Measurements from ENCODE around the gene AURKAIP1. TPM values are rescaled to one million over a fixed set of nuclear protein-coding genes. Genes with fewer than 3 reads are reported as not detected.

The AURKAIP1 gene
- total and polyA plus RNA-seq, 2 experiments from 2014 or later, result 118 to 218 TPM

- Histone ChIP-seq H2AFZ (no peak overlapping the region), H3K4me1 (ENCODE audit: insufficient read depth) (no peaks in the 10 kb centered on the region), H3K79me2 (ENCODE audit: insufficient read depth) (peaks cover 18% of the 10 kb centered on the region; the same call in 1 of the 2 replicates), H3K27ac (no peak overlapping the region), H3K9ac (no peak overlapping the region), H3K27me3 (replicated peaks; ENCODE audit: insufficient read depth) (no peaks in the 10 kb centered on the region), H3K9me3 (ENCODE audit: low read depth) (no peaks in the 10 kb centered on the region), H3K4me2 (ENCODE audit: unreplicated experiment) (no peak overlapping the region), H4K20me1 (ENCODE audit: insufficient read depth) (no peaks in the 10 kb centered on the region), H3K4me3 (no peak overlapping the region), H3K36me3 (ENCODE audit: low read depth) (no peaks in the 10 kb centered on the region; the same call in 1 of the 2 replicates), H3K9me2 (ENCODE audit: insufficient read depth) (no peaks in the 10 kb centered on the region), H3F3A (ENCODE audit: insufficient read depth) (no peaks in the 10 kb centered on the region)
- WGBS, 2 experiments (ENCODE audit: low coverage in 1 of 2, low lambda C conversion rate in 2 of 2, missing lambda C conversion rate in 2 of 2), result 94 to 95% methylated on average over 7 to 18 of the region's 18 CpGs
- TF ChIP-seq EZH2phosphoT487 (IDR thresholded peaks at IDR 0.05; ENCODE audit: insufficient read depth, low read depth) (no peak), EZH2 (IDR thresholded peaks at IDR 0.05; ENCODE audit: insufficient read depth, poor library complexity, severe bottlenecking) (no peak)
- in situ Hi-C loops (cut with MboI), result no loop called here
- no peak for DNase-seq
Measured at GRCh38 chr1:1337793-1338147, 37.2 kb downstream of the AURKAIP1 start.

- no peaks in the 10 kb centered on the region for H3K27me3 ChIP-seq (replicated peaks; ENCODE audit: insufficient read depth)
- no peaks in the 10 kb centered on the region for H4K20me1 ChIP-seq (ENCODE audit: insufficient read depth)
- no peak for DNase-seq
- H2AFZ ChIP-seq, result no peak overlapping the region
- H3K4me3 ChIP-seq, result no peak overlapping the region
- H3F3A ChIP-seq (ENCODE audit: insufficient read depth), result no peaks in the 10 kb centered on the region
- 95 to 96% methylated on average over 26 to 31 of the region's 32 CpGs for WGBS, 2 experiments (ENCODE audit: low coverage in 1 of 2, low lambda C conversion rate in 2 of 2, missing lambda C conversion rate in 2 of 2)
- no peak overlapping the region for H3K9ac ChIP-seq
- no peaks in the 10 kb centered on the region; the same call in 1 of the 2 replicates for H3K36me3 ChIP-seq (ENCODE audit: low read depth)
- H3K27ac ChIP-seq, result no peak overlapping the region
- no peaks in the 10 kb centered on the region for H3K9me3 ChIP-seq (ENCODE audit: low read depth)
- TF ChIP-seq EZH2phosphoT487 (IDR thresholded peaks at IDR 0.05; ENCODE audit: insufficient read depth, low read depth), result no peak
- no peak for TF ChIP-seq EZH2 (IDR thresholded peaks at IDR 0.05; ENCODE audit: insufficient read depth, poor library complexity, severe bottlenecking)
- H3K9me2 ChIP-seq (ENCODE audit: insufficient read depth), result no peaks in the 10 kb centered on the region
- peaks cover 13% of the 10 kb centered on the region; the same call in 1 of the 2 replicates for H3K79me2 ChIP-seq (ENCODE audit: insufficient read depth)
- in situ Hi-C loops (cut with MboI), result no loop called here
- H3K4me2 ChIP-seq (ENCODE audit: unreplicated experiment), result no peak overlapping the region
- no peaks in the 10 kb centered on the region for H3K4me1 ChIP-seq (ENCODE audit: insufficient read depth)
Measured at GRCh38 chr1:1336931-1337792, 37.8 kb downstream of the AURKAIP1 start.

- DNase-seq, result no peak
- 96 to 97% methylated on average over 17 to 26 of the region's 26 CpGs for WGBS, 2 experiments (ENCODE audit: low coverage in 1 of 2, low lambda C conversion rate in 2 of 2, missing lambda C conversion rate in 2 of 2)
- Histone ChIP-seq H3K9me3 (ENCODE audit: low read depth) (no peaks in the 10 kb centered on the region), H4K20me1 (ENCODE audit: insufficient read depth) (no peaks in the 10 kb centered on the region), H3F3A (ENCODE audit: insufficient read depth) (no peaks in the 10 kb centered on the region), H3K36me3 (ENCODE audit: low read depth) (no peaks in the 10 kb centered on the region; the same call in 1 of the 2 replicates), H3K9ac (no peak overlapping the region), H3K79me2 (ENCODE audit: insufficient read depth) (peaks cover 8% of the 10 kb centered on the region; the same call in 1 of the 2 replicates), H3K4me1 (ENCODE audit: insufficient read depth) (peaks cover under 1% of the 10 kb centered on the region), H3K4me3 (no peak overlapping the region), H3K27ac (no peak overlapping the region), H3K4me2 (ENCODE audit: unreplicated experiment) (no peak overlapping the region), H3K9me2 (ENCODE audit: insufficient read depth) (no peaks in the 10 kb centered on the region), H2AFZ (no peak overlapping the region), H3K27me3 (replicated peaks; ENCODE audit: insufficient read depth) (no peaks in the 10 kb centered on the region)
- in situ Hi-C loops (cut with MboI), result no loop called here
- TF ChIP-seq EZH2 (IDR thresholded peaks at IDR 0.05; ENCODE audit: insufficient read depth, poor library complexity, severe bottlenecking), result no peak
- TF ChIP-seq EZH2phosphoT487 (IDR thresholded peaks at IDR 0.05; ENCODE audit: insufficient read depth, low read depth), result no peak
Measured at GRCh38 chr1:1336446-1336845, 38.6 kb downstream of the AURKAIP1 start.

GRCh38 chr1:1335792-1336248, 39.2 kb downstream of the AURKAIP1 start:
- WGBS, 2 experiments (ENCODE audit: low coverage in 1 of 2, low lambda C conversion rate in 2 of 2, missing lambda C conversion rate in 2 of 2), result 90 to 94% methylated on average over 17 to 20 of the region's 21 CpGs
- no peaks in the 10 kb centered on the region; the same call in 1 of the 2 replicates for H3K36me3 ChIP-seq (ENCODE audit: low read depth)
- no peaks in the 10 kb centered on the region for H3K27me3 ChIP-seq (replicated peaks; ENCODE audit: insufficient read depth)
- no peaks in the 10 kb centered on the region for H3K9me3 ChIP-seq (ENCODE audit: low read depth)
- no peaks in the 10 kb centered on the region for H3F3A ChIP-seq (ENCODE audit: insufficient read depth)
- H3K4me3 ChIP-seq, result no peak overlapping the region
- in situ Hi-C loops (cut with MboI), result no loop called here
- peaks cover 2% of the 10 kb centered on the region; the same call in 1 of the 2 replicates for H3K79me2 ChIP-seq (ENCODE audit: insufficient read depth)
- DNase-seq, result no peak
- H2AFZ ChIP-seq, result no peak overlapping the region
- peaks cover 7% of the 10 kb centered on the region for H3K4me1 ChIP-seq (ENCODE audit: insufficient read depth)
- H3K4me2 ChIP-seq (ENCODE audit: unreplicated experiment), result no peak overlapping the region
- no peak overlapping the region for H3K27ac ChIP-seq
- no peak overlapping the region for H3K9ac ChIP-seq
- no peak for TF ChIP-seq EZH2 (IDR thresholded peaks at IDR 0.05; ENCODE audit: insufficient read depth, poor library complexity, severe bottlenecking)
- no peak for TF ChIP-seq EZH2phosphoT487 (IDR thresholded peaks at IDR 0.05; ENCODE audit: insufficient read depth, low read depth)
- no peaks in the 10 kb centered on the region for H4K20me1 ChIP-seq (ENCODE audit: insufficient read depth)
- H3K9me2 ChIP-seq (ENCODE audit: insufficient read depth), result no peaks in the 10 kb centered on the region

Measured in GM23248 (cell line).